HG03039 (cell line): ENCODE data around the gene CDC16.
"Not testable (repeated sequence)": the region's sequence is repeated elsewhere in the genome, so short reads cannot be mapped to it uniquely, and the experiment has no call there.

Source experiments
- ATAC-seq: cut with Tn5 transposase; IDR thresholded peaks from one replicate; pipeline ENCODE4 v1.9.1; 2021; ENCODE audit warnings: mild to moderate bottlenecking, moderate library complexity; ENCODE audit not compliant: unreplicated experiment

CDC16 gene

GRCh38 chr13:114227528-114227927, 7.2 kb upstream of the CDC16 start:
- no peak for ATAC-seq

GRCh38 chr13:114228176-114228575, 6.5 kb upstream of the CDC16 start:
- ATAC-seq: no peak

- no peak for ATAC-seq
These were observed 5.2 kb upstream of the CDC16 start for GRCh38 chr13:114229506-114229905.

GRCh38 chr13:114230117-114230516, 4.6 kb upstream of the CDC16 start:
- ATAC-seq: no peak

- no peak for ATAC-seq
These were observed 4.1 kb upstream of the CDC16 start for GRCh38 chr13:114230575-114230974.

- no peak for ATAC-seq
These were observed 2.8 kb upstream of the CDC16 start for GRCh38 chr13:114231886-114232285.

- no peak for ATAC-seq
These were observed 442 bp upstream of the CDC16 start for GRCh38 chr13:114234266-114234644.

- ATAC-seq: no peak
These were observed 1.0 kb downstream of the CDC16 start for GRCh38 chr13:114235697-114236096.

GRCh38 chr13:114236227-114236626, 1.5 kb downstream of the CDC16 start:
- no peak for ATAC-seq

- no peak for ATAC-seq
These were observed 2.9 kb downstream of the CDC16 start for GRCh38 chr13:114237415-114238112.

- no peak for ATAC-seq
These were observed 7.2 kb downstream of the CDC16 start for GRCh38 chr13:114241918-114242317.

- ATAC-seq: no peak
These were observed 9.3 kb downstream of the CDC16 start for GRCh38 chr13:114243971-114244370.

GRCh38 chr13:114244637-114245036, 9.9 kb downstream of the CDC16 start:
- ATAC-seq: no peak

- ATAC-seq: no peak
These were observed 13.3 kb downstream of the CDC16 start for GRCh38 chr13:114248011-114248410.

- no peak for ATAC-seq
These were observed 14.4 kb downstream of the CDC16 start for GRCh38 chr13:114249077-114249476.

- ATAC-seq: not testable (repeated sequence)
These were observed 17.1 kb downstream of the CDC16 start for GRCh38 chr13:114251639-114252440.

GRCh38 chr13:114256547-114256946, 21.9 kb downstream of the CDC16 start:
- ATAC-seq: no peak

GRCh38 chr13:114257014-114257413, 22.3 kb downstream of the CDC16 start:
- ATAC-seq: no peak

GRCh38 chr13:114258589-114258988, 23.9 kb downstream of the CDC16 start:
- no peak for ATAC-seq

GRCh38 chr13:114259374-114259773, 24.7 kb downstream of the CDC16 start:
- no peak for ATAC-seq

- ATAC-seq: no peak
These were observed 25.3 kb downstream of the CDC16 start for GRCh38 chr13:114259974-114260373.

- no peak for ATAC-seq
These were observed 26.1 kb downstream of the CDC16 start for GRCh38 chr13:114260814-114261213.
